Activated naive CD8-positive, alpha-beta T cell (primary cell): Measurements from ENCODE around the gene FKBP5.
"Not testable (repeated sequence)": the region's sequence is repeated elsewhere in the genome, so short reads cannot be mapped to it uniquely, and the experiment has no call there.

Experiments used
- H3K27ac Mint-ChIP-seq: one replicate; pipeline ENCODE4 v1.8.0; 2021; ENCODE audit warnings: mixed read lengths
- H3K27me3 Mint-ChIP-seq: one replicate; pipeline ENCODE4 v1.8.0; 2021; ENCODE audit warnings: mixed read lengths
- H3K36me3 Mint-ChIP-seq: one replicate; pipeline ENCODE4 v1.8.0; 2021; ENCODE audit warnings: mixed read lengths
- H3K4me1 Mint-ChIP-seq: one replicate; pipeline ENCODE4 v1.8.0; 2021; ENCODE audit warnings: low read depth, mixed read lengths
- H3K4me3 Mint-ChIP-seq: one replicate; pipeline ENCODE4 v1.8.0; 2021; ENCODE audit warnings: mild to moderate bottlenecking, mixed read lengths
- H3K9me3 Mint-ChIP-seq: one replicate; pipeline ENCODE4 v1.8.0; 2021; ENCODE audit warnings: low read depth, mixed read lengths

FKBP5 gene

GRCh38 chr6:35603326-35604202, 85.2 kb downstream of the FKBP5 start:
- no peaks in the 10 kb centered on the region for H3K9me3 Mint-ChIP-seq
- no peaks in the 10 kb centered on the region for H3K27me3 Mint-ChIP-seq
- H3K4me1 Mint-ChIP-seq, result peaks cover 76% of the 10 kb centered on the region
- H3K27ac Mint-ChIP-seq, result peak overlapping the region; percentile 86
- H3K36me3 Mint-ChIP-seq, result peaks cover 11% of the 10 kb centered on the region
- H3K4me3 Mint-ChIP-seq, result peak overlapping the region; percentile 79

- peak overlapping the region; percentile 79 for H3K4me3 Mint-ChIP-seq
- H3K9me3 Mint-ChIP-seq, result no peaks in the 10 kb centered on the region
- peaks cover 9% of the 10 kb centered on the region for H3K36me3 Mint-ChIP-seq
- no peaks in the 10 kb centered on the region for H3K27me3 Mint-ChIP-seq
- H3K4me1 Mint-ChIP-seq, result peaks cover 75% of the 10 kb centered on the region
- peak overlapping the region; percentile 86 for H3K27ac Mint-ChIP-seq
Measured at GRCh38 chr6:35602133-35602946, 86.4 kb downstream of the FKBP5 start.

- Mint-ChIP-seq H3K4me1 (peaks cover 81% of the 10 kb centered on the region), H3K36me3 (peaks cover 14% of the 10 kb centered on the region), H3K4me3 (peak overlapping the region; percentile 79), H3K27ac (peak overlapping the region; percentile 95), H3K9me3 (no peaks in the 10 kb centered on the region), H3K27me3 (no peaks in the 10 kb centered on the region)
Measured at GRCh38 chr6:35601331-35602132, 87.2 kb downstream of the FKBP5 start.

- H3K27ac Mint-ChIP-seq, result peak overlapping the region; percentile 95
- peaks cover 12% of the 10 kb centered on the region for H3K36me3 Mint-ChIP-seq
- peaks cover 82% of the 10 kb centered on the region for H3K4me1 Mint-ChIP-seq
- peak overlapping the region; percentile 79 for H3K4me3 Mint-ChIP-seq
- no peaks in the 10 kb centered on the region for H3K9me3 Mint-ChIP-seq
- no peaks in the 10 kb centered on the region for H3K27me3 Mint-ChIP-seq
Measured at GRCh38 chr6:35600659-35601125, 88.0 kb downstream of the FKBP5 start.

GRCh38 chr6:35599761-35600658, 88.7 kb downstream of the FKBP5 start:
- peak overlapping the region; percentile 79 for H3K4me3 Mint-ChIP-seq
- peak overlapping the region; percentile 95 for H3K27ac Mint-ChIP-seq
- H3K27me3 Mint-ChIP-seq, result no peaks in the 10 kb centered on the region
- H3K4me1 Mint-ChIP-seq, result peaks cover 83% of the 10 kb centered on the region
- H3K9me3 Mint-ChIP-seq, result no peaks in the 10 kb centered on the region
- H3K36me3 Mint-ChIP-seq, result peaks cover 12% of the 10 kb centered on the region

- peaks cover 16% of the 10 kb centered on the region for H3K36me3 Mint-ChIP-seq
- peak overlapping the region; percentile 95 for H3K27ac Mint-ChIP-seq
- H3K9me3 Mint-ChIP-seq, H3K27me3 Mint-ChIP-seq, H3K4me3 Mint-ChIP-seq: not testable (repeated sequence)
- H3K4me1 Mint-ChIP-seq, result peaks cover 86% of the 10 kb centered on the region
Measured at GRCh38 chr6:35598621-35599020, 90.1 kb downstream of the FKBP5 start.

- Mint-ChIP-seq H3K27ac (peak overlapping the region; percentile 89), H3K4me3 (peak overlapping the region; percentile 9), H3K4me1 (peaks cover 88% of the 10 kb centered on the region), H3K9me3 (no peaks in the 10 kb centered on the region), H3K36me3 (peaks cover 22% of the 10 kb centered on the region), H3K27me3 (no peaks in the 10 kb centered on the region)
Measured at GRCh38 chr6:35596448-35597442, 92.0 kb downstream of the FKBP5 start.

GRCh38 chr6:35594503-35595186, 94.1 kb downstream of the FKBP5 start:
- Mint-ChIP-seq H3K9me3 (no peaks in the 10 kb centered on the region), H3K27ac (peak overlapping the region; percentile 89), H3K27me3 (no peaks in the 10 kb centered on the region), H3K4me3 (peak overlapping the region; percentile 57), H3K36me3 (peaks cover 23% of the 10 kb centered on the region), H3K4me1 (peaks cover 90% of the 10 kb centered on the region)

- H3K36me3 Mint-ChIP-seq, result peaks cover 28% of the 10 kb centered on the region
- no peaks in the 10 kb centered on the region for H3K27me3 Mint-ChIP-seq
- peak overlapping the region; percentile 24 for H3K4me3 Mint-ChIP-seq
- peak overlapping the region; percentile 82 for H3K27ac Mint-ChIP-seq
- peaks cover 91% of the 10 kb centered on the region for H3K4me1 Mint-ChIP-seq
- no peaks in the 10 kb centered on the region for H3K9me3 Mint-ChIP-seq
Measured at GRCh38 chr6:35592178-35592577, 96.5 kb downstream of the FKBP5 start.

- Mint-ChIP-seq H3K27ac (peak overlapping the region; percentile 82), H3K9me3 (no peaks in the 10 kb centered on the region), H3K4me1 (peaks cover 92% of the 10 kb centered on the region), H3K36me3 (peaks cover 29% of the 10 kb centered on the region), H3K4me3 (no peak overlapping the region), H3K27me3 (no peaks in the 10 kb centered on the region)
Measured at GRCh38 chr6:35590622-35591066, 98.1 kb downstream of the FKBP5 start.

GRCh38 chr6:35589904-35590303, 98.8 kb downstream of the FKBP5 start:
- Mint-ChIP-seq H3K4me3 (no peak overlapping the region), H3K9me3 (no peaks in the 10 kb centered on the region), H3K27ac (peak overlapping the region; percentile 82), H3K4me1 (peaks cover 90% of the 10 kb centered on the region), H3K27me3 (no peaks in the 10 kb centered on the region), H3K36me3 (peaks cover 29% of the 10 kb centered on the region)

GRCh38 chr6:35589201-35589739, 99.4 kb downstream of the FKBP5 start:
- Mint-ChIP-seq H3K27ac (peak overlapping the region; percentile 82), H3K27me3 (no peaks in the 10 kb centered on the region), H3K9me3 (no peaks in the 10 kb centered on the region), H3K4me3 (no peak overlapping the region), H3K4me1 (peaks cover 90% of the 10 kb centered on the region), H3K36me3 (peaks cover 23% of the 10 kb centered on the region)
